IgD-negative memory B cell (primary cell): ENCODE data around the gene NAP1L1. TPM values are rescaled to one million over a fixed set of nuclear protein-coding genes. Genes with fewer than 3 reads are reported as not detected.

ENCODE experiments used
- H3K27ac Mint-ChIP-seq, 3 donors: one replicate each; pipeline ENCODE4 v1.8.0; 2020 to 2022; ENCODE audit warnings: mild to moderate bottlenecking in 3 of 3, mixed read lengths in 3 of 3, moderate library complexity in 1 of 3
- H3K27me3 Mint-ChIP-seq: one replicate; pipeline ENCODE4 v1.8.0; 2021; ENCODE audit warnings: mixed read lengths
- H3K36me3 Mint-ChIP-seq: one replicate; pipeline ENCODE4 v1.8.0; 2020; ENCODE audit warnings: mild to moderate bottlenecking, mixed read lengths
- H3K4me1 Mint-ChIP-seq, 3 donors: one replicate each; pipeline ENCODE4 v1.8.0; 2020 to 2022; ENCODE audit warnings: mixed read lengths in 3 of 3, mild to moderate bottlenecking in 1 of 3
- H3K4me3 Mint-ChIP-seq, 4 donors: one replicate each; pipeline ENCODE4 v1.8.0; 2020 to 2022; ENCODE audit warnings: mild to moderate bottlenecking in 4 of 4, mixed read lengths in 4 of 4, moderate library complexity in 3 of 4
- H3K9me3 Mint-ChIP-seq, 3 donors: one replicate each; pipeline ENCODE4 v1.8.0; 2020 to 2021; ENCODE audit warnings: mixed read lengths in 3 of 3, mild to moderate bottlenecking in 1 of 3
- polyA plus RNA-seq: library from polyadenylated mRNA; unstranded; fragments of 300-500 nt; fragmentation: Illumina TruSeq; gene quantifications from one replicate; pipeline ENCODE4 v1.2.3, GENCODE V29; 2021

Gene NAP1L1
- polyA plus RNA-seq, 1 donor from 2014 or later = 223 TPM

DNA sequence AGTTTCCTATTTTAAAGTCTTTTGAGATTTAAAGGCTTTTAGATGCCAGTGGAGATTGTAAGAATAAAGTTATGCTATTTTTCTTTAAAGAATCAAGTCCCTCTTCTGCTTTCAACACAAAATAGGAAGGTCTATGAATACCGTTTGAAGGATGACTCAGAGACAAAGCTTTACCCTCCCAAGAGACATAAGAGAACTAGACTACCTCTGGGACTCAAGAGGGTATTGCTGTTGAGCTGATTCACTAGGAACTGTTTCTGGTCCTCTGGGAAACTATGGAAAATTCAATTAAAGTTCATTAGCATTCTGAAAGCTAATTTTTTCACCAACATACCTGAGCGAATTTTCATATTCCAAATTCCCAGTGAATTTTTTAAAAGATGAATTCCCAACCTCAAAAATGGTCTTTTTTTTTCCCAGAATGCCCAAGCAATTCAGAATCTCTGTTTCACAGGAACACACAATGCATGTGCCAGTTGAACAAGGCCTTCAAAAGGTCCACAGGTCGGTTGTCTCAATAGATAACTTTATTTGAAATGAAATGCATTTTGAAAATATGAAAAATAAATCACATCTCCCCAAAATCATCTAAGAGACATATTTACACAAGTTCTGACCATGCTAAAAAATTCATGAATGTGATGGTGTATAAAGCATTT, 59.4 kb downstream of the NAP1L1 start:
- peaks cover 5 to 6% (median 6%) of the 10 kb centered on the region in 3 donors for H3K4me1 Mint-ChIP-seq
- no peak overlapping the region for H3K27ac Mint-ChIP-seq
- H3K9me3 Mint-ChIP-seq = no peaks in the 10 kb centered on the region
- peaks cover 34% of the 10 kb centered on the region for H3K27me3 Mint-ChIP-seq
- H3K36me3 Mint-ChIP-seq = no peaks in the 10 kb centered on the region
- H3K4me3 Mint-ChIP-seq = no peak overlapping the region

- H3K4me1 Mint-ChIP-seq = peaks cover 0 to 3% (median 3%) of the 10 kb centered on the region in 3 donors
- H3K4me3 Mint-ChIP-seq = no peak overlapping the region
- H3K36me3 Mint-ChIP-seq = no peaks in the 10 kb centered on the region
- H3K9me3 Mint-ChIP-seq = no peaks in the 10 kb centered on the region
- peaks cover 31% of the 10 kb centered on the region for H3K27me3 Mint-ChIP-seq
- no peak overlapping the region for H3K27ac Mint-ChIP-seq
These were observed 60.2 kb downstream of the NAP1L1 start for GRCh38 chr12:76024102-76024781.

- H3K9me3 Mint-ChIP-seq = no peaks in the 10 kb centered on the region
- H3K36me3 Mint-ChIP-seq = no peaks in the 10 kb centered on the region
- H3K27me3 Mint-ChIP-seq = peaks cover 23% of the 10 kb centered on the region
- H3K4me1 Mint-ChIP-seq = peaks cover 0 to 3% (median 3%) of the 10 kb centered on the region in 3 donors
- no peak overlapping the region for H3K4me3 Mint-ChIP-seq
- H3K27ac Mint-ChIP-seq = no peak overlapping the region
These were observed 61.3 kb downstream of the NAP1L1 start for GRCh38 chr12:76023069-76023690.

DNA sequence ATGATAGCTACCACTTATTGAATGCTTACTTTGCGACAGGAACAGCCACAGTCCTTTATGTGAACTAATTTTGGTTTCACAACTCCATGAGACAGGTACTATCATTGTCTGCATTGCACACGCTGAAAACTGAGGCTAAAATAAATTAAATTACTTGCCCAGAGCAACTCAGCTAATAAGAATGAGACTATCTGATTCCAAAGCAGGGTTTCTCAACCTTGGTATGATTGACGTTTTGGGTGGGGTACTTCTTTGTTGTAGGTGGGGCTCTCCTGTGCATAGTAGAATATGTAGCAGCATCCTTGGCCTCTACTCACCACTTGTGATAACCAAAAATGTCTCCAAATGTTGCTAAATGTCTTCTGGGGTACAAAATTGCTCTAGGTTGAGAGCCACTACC, 62.0 kb downstream of the NAP1L1 start:
- Mint-ChIP-seq H3K36me3 (no peaks in the 10 kb centered on the region), H3K27ac (no peak overlapping the region), H3K9me3 (no peaks in the 10 kb centered on the region), H3K4me3 (no peak overlapping the region), H3K27me3 (peaks cover 22% of the 10 kb centered on the region), H3K4me1 (peaks cover 0 to 3% (median 3%) of the 10 kb centered on the region in 3 donors)

DNA sequence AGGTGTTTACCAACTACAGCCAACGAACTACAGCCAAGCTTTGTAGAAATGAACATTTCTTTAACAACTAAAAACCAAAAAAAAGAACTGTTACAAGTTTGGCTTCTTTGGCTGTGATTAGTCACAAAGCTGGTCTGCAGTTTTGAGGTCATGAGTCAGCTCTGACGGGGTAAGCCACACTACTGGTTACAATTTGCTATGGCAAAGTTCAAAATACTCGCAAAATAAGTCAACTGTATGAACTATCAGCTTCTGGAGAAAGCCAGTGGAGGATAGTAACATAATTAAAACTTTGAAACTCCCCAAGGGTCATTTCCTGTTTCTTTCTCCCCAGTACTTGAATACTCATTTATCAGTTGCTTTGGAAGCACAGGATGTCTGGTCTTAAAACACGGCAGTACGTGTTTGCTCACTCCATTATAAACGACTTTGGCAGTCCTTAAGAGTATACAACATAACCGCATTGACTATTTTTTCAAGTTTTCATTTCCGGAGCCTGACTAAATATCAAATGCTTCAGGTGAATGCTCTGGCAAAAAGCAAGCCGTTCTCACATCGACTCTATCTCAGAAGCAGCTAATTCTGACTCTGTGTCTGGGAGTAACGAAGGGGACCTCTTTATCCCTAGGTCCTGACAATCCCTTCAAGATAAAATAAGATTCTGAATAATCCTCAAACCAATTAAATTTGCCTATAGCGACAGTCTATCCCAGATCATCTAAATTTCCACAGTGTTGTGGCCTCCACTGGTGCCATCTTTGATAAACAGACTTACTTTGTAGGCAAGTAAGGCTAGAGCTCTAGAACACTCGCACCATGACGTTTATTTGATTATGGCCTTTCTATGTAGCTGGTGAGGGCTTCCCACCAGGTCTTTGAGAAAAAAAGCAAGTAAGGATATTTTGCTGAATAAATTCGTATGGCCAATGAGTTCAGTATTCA, 63.5 kb downstream of the NAP1L1 start:
- Mint-ChIP-seq H3K4me1 (peaks cover 0 to 3% (median 3%) of the 10 kb centered on the region in 3 donors), H3K36me3 (no peaks in the 10 kb centered on the region), H3K4me3 (peak overlapping the region in 1 of 4 donors; percentile 12), H3K27me3 (peaks cover 19% of the 10 kb centered on the region), H3K27ac (peak overlapping the region in 1 of 3 donors; percentile 73), H3K9me3 (no peaks in the 10 kb centered on the region)

- H3K4me1 Mint-ChIP-seq = peaks cover 0 to 3% (median 3%) of the 10 kb centered on the region in 3 donors
- peaks cover 14% of the 10 kb centered on the region for H3K27me3 Mint-ChIP-seq
- no peak overlapping the region for H3K4me3 Mint-ChIP-seq
- H3K9me3 Mint-ChIP-seq = no peaks in the 10 kb centered on the region
- H3K36me3 Mint-ChIP-seq = no peaks in the 10 kb centered on the region
- peak overlapping the region in 2 of 3 donors; percentile 64 to 73 for H3K27ac Mint-ChIP-seq
These were observed 64.2 kb downstream of the NAP1L1 start for GRCh38 chr12:76020281-76020680.

- Mint-ChIP-seq H3K27ac (no peak overlapping the region), H3K9me3 (no peaks in the 10 kb centered on the region), H3K4me1 (peaks cover 0 to 3% (median 3%) of the 10 kb centered on the region in 3 donors), H3K36me3 (no peaks in the 10 kb centered on the region), H3K4me3 (no peak overlapping the region), H3K27me3 (peaks cover 12% of the 10 kb centered on the region)
These were observed 65.8 kb downstream of the NAP1L1 start for GRCh38 chr12:76018672-76019071.

DNA sequence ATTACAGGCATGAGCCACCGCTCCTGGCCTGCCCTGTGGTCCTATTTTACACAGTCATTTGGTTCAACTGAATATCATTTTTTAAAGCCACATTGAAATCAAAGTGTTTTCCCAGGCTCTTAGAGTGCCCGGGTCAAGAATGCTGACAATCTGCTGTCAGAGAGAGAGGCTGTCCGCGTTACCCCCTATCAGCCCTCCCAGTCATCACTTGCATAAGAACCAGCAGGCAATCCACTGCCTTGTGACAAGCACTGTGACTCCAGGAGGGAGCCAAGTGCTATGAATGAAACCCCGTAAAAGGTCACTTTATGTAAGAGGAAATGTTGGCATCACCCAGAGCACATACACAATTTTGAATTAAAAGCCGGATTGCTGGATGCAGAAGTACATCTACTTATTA, 66.4 kb downstream of the NAP1L1 start:
- Mint-ChIP-seq H3K27ac (no peak overlapping the region), H3K4me1 (peaks cover 0 to 3% (median 3%) of the 10 kb centered on the region in 3 donors), H3K36me3 (no peaks in the 10 kb centered on the region), H3K27me3 (peaks cover 12% of the 10 kb centered on the region), H3K4me3 (no peak overlapping the region), H3K9me3 (no peaks in the 10 kb centered on the region)

- H3K27ac Mint-ChIP-seq = no peak overlapping the region
These were observed 70.5 kb downstream of the NAP1L1 start for GRCh38 chr12:76014007-76014406.

DNA sequence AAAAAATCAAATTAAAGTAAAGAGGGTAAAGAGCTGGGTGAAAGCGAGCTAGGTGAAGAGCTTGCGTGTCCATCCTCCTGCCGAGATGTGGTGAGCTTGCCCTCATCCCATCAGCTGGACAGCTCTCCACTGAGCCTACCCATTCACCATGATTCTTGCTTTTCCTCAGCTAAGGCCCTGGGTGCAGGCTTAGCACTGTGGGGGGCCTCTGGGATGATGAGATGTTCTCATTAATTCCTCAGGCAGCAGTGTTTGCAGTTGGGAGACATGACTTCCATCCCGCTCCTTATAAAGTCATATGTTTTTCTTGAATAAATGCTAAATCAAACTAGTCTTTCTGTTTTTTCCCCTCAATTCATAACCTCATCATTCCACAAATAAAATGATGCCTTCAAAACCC, 70.9 kb downstream of the NAP1L1 start:
- H3K4me1 Mint-ChIP-seq = no peaks in the 10 kb centered on the region
- peaks cover 0 to 1% (median 0%) of the 10 kb centered on the region in 3 donors for H3K9me3 Mint-ChIP-seq
- H3K27me3 Mint-ChIP-seq = peaks cover 9% of the 10 kb centered on the region
- no peaks in the 10 kb centered on the region for H3K36me3 Mint-ChIP-seq
- H3K27ac Mint-ChIP-seq = no peak overlapping the region
- H3K4me3 Mint-ChIP-seq = no peak overlapping the region

More at GRCh38 chr12:76014007-76014406, 70.5 kb downstream of the NAP1L1 start:
- H3K36me3 Mint-ChIP-seq = no peaks in the 10 kb centered on the region
- H3K27me3 Mint-ChIP-seq = peaks cover 9% of the 10 kb centered on the region
- H3K4me3 Mint-ChIP-seq = no peak overlapping the region
- H3K4me1 Mint-ChIP-seq = no peaks in the 10 kb centered on the region
- H3K9me3 Mint-ChIP-seq = peaks cover 0 to 1% (median 0%) of the 10 kb centered on the region in 3 donors

DNA sequence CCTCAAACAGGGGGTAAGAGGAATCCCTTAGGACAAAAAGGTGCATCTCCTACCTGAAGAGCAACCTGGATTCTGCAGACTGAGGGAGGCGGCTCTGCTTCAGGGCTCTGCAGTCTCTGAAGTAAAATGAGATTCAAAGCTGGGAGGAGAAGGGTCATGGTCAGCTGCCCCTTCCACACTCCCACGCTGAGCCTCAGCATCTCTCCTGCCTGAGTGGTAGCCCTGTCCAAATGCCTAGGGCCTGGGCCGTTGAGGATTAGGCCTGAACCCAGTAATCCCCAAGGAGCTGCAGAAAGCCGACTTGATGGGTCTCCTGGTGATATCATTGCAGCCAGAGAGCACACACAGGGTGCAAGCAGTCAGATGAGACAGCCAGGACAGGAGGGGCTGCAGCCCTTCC, 71.8 kb downstream of the NAP1L1 start:
- peaks cover 9% of the 10 kb centered on the region for H3K27me3 Mint-ChIP-seq
- no peaks in the 10 kb centered on the region for H3K36me3 Mint-ChIP-seq
- H3K4me3 Mint-ChIP-seq = no peak overlapping the region
- H3K4me1 Mint-ChIP-seq = no peaks in the 10 kb centered on the region
- peaks cover 0 to 1% (median 0%) of the 10 kb centered on the region in 3 donors for H3K9me3 Mint-ChIP-seq
- no peak overlapping the region for H3K27ac Mint-ChIP-seq

GRCh38 chr12:76010732-76011458, 73.6 kb downstream of the NAP1L1 start:
- H3K27me3 Mint-ChIP-seq = peaks cover 4% of the 10 kb centered on the region
- no peaks in the 10 kb centered on the region for H3K4me1 Mint-ChIP-seq
- H3K36me3 Mint-ChIP-seq = no peaks in the 10 kb centered on the region
- H3K27ac Mint-ChIP-seq = no peak overlapping the region
- no peak overlapping the region for H3K4me3 Mint-ChIP-seq
- H3K9me3 Mint-ChIP-seq = peaks cover 0 to 1% (median 0%) of the 10 kb centered on the region in 3 donors

- Mint-ChIP-seq H3K27ac (no peak overlapping the region), H3K4me3 (no peak overlapping the region), H3K9me3 (peaks cover 0 to 9% (median 6%) of the 10 kb centered on the region in 3 donors), H3K4me1 (no peaks in the 10 kb centered on the region), H3K36me3 (no peaks in the 10 kb centered on the region), H3K27me3 (peaks cover 6% of the 10 kb centered on the region)
These were observed 76.1 kb downstream of the NAP1L1 start for GRCh38 chr12:76008428-76008827.

- Mint-ChIP-seq H3K9me3 (peaks cover 0 to 9% (median 6%) of the 10 kb centered on the region in 3 donors), H3K27ac (no peak overlapping the region), H3K4me1 (no peaks in the 10 kb centered on the region), H3K4me3 (no peak overlapping the region), H3K27me3 (peaks cover 6% of the 10 kb centered on the region), H3K36me3 (no peaks in the 10 kb centered on the region)
These were observed 76.8 kb downstream of the NAP1L1 start for GRCh38 chr12:76007640-76008039.
